Trophoblast cell (in vitro differentiated cells and primary cell): ENCODE results near the gene C1QA.
A peak's percentile ranks its signal among the peaks of the same experiment; 100 is the strongest.

Experiments used
- DNase-seq, 2 donors: peaks; one replicate each; pipeline ENCODE4 v3.0.0-alpha.2; 2016
- H2AFZ ChIP-seq: 2 replicates; pipeline ENCODE4 v1.6.1; 2013; ENCODE audit warnings: low read length, moderate library complexity, mild to moderate bottlenecking; ENCODE audit not compliant: insufficient read depth, poor library complexity
- H2AK5ac ChIP-seq: 2 replicates; pipeline ENCODE4 v1.6.1; 2013; ENCODE audit warnings: mild to moderate bottlenecking, low read length
- H2BK120ac ChIP-seq: 2 replicates; pipeline ENCODE4 v1.6.1; 2013; ENCODE audit warnings: low read length, mild to moderate bottlenecking, moderate library complexity; ENCODE audit not compliant: insufficient read depth, poor library complexity
- H2BK12ac ChIP-seq: 2 replicates; pipeline ENCODE4 v1.6.1; 2013; ENCODE audit warnings: mild to moderate bottlenecking, low read length, moderate library complexity
- H2BK5ac ChIP-seq: 2 replicates; pipeline ENCODE4 v1.6.1; 2013; ENCODE audit warnings: low read length, low read depth, moderate library complexity, mild to moderate bottlenecking; ENCODE audit not compliant: poor library complexity
- H3K14ac ChIP-seq: 2 replicates; pipeline ENCODE4 v1.6.1; 2013; ENCODE audit warnings: mild to moderate bottlenecking, low read length
- H3K18ac ChIP-seq: 2 replicates; pipeline ENCODE4 v1.6.1; 2013; ENCODE audit warnings: mild to moderate bottlenecking, low read length
- H3K23ac ChIP-seq: 2 replicates; pipeline ENCODE4 v1.6.1; 2013; ENCODE audit warnings: low read length
- H3K27ac ChIP-seq: 2 replicates; pipeline ENCODE4 v1.5.1; 2013; ENCODE audit warnings: low read depth, mild to moderate bottlenecking, inconsistent platforms, low read length, moderate library complexity
- H3K27me3 ChIP-seq: 2 replicates; pipeline ENCODE4 v1.6.1; 2013; ENCODE audit warnings: inconsistent platforms, mild to moderate bottlenecking, low read length, moderate library complexity; ENCODE audit not compliant: insufficient read depth
- H3K36me3 ChIP-seq, 2 experiments: 1 replicate in 1 of 2; 2 replicates in 1 of 2; pipeline ENCODE4 v1.6.1; 2013; ENCODE audit warnings: low read length in 2 of 2, mild to moderate bottlenecking in 2 of 2, moderate library complexity in 1 of 2; ENCODE audit not compliant: insufficient read depth in 2 of 2, control insufficient read depth in 1 of 2
- H3K4ac ChIP-seq: 2 replicates; pipeline ENCODE4 v1.6.1; 2013; ENCODE audit warnings: low read depth, mild to moderate bottlenecking, low read length, moderate library complexity
- H3K4me1 ChIP-seq, 2 experiments: 1 replicate in 1 of 2; 2 replicates in 1 of 2; pipeline ENCODE4 v1.6.1; 2013; ENCODE audit warnings: low read length in 2 of 2, mild to moderate bottlenecking in 2 of 2, moderate library complexity in 1 of 2; ENCODE audit not compliant: insufficient read depth in 2 of 2, control insufficient read depth in 1 of 2
- H3K4me2 ChIP-seq: 2 replicates; pipeline ENCODE4 v1.6.1; 2013; ENCODE audit warnings: inconsistent platforms, mild to moderate bottlenecking, low read length, moderate library complexity
- H3K4me3 ChIP-seq: 2 replicates; pipeline ENCODE4 v1.5.1; 2013; ENCODE audit warnings: mild to moderate bottlenecking, low read depth, low read length, inconsistent platforms
- H3K79me1 ChIP-seq: one replicate; pipeline ENCODE4 v1.6.1; 2013; ENCODE audit warnings: low read length
- H3K79me2 ChIP-seq: 2 replicates; pipeline ENCODE4 v1.6.1; 2013; ENCODE audit warnings: low read length, mild to moderate bottlenecking; ENCODE audit not compliant: control insufficient read depth, insufficient read depth, poor library complexity
- H3K9ac ChIP-seq: 2 replicates; pipeline ENCODE4 v1.6.1; 2013; ENCODE audit warnings: mild to moderate bottlenecking, low read length
- H3K9me3 ChIP-seq: 2 replicates; pipeline ENCODE4 v1.6.1; 2013; ENCODE audit warnings: low read depth, mild to moderate bottlenecking, control low read depth, inconsistent platforms, low read length; ENCODE audit not compliant: insufficient read depth
- H4K12ac ChIP-seq: 2 replicates; pipeline ENCODE4 v1.6.1; 2013; ENCODE audit warnings: low read depth, mild to moderate bottlenecking, low read length, moderate library complexity
- H4K8ac ChIP-seq: 2 replicates; pipeline ENCODE4 v1.6.1; 2013; ENCODE audit warnings: low read depth, mild to moderate bottlenecking, low read length, moderate library complexity
- H4K91ac ChIP-seq: one replicate; pipeline ENCODE4 v1.6.1; 2013; ENCODE audit warnings: low read depth, mild to moderate bottlenecking, low read length, moderate library complexity
- WGBS: extraction: QIAGEN DNeasy Blood & Tissue Kit; methylation state at CpG from one replicate; pipeline ENCODE4 v1.1.7; 2013; ENCODE audit warnings: missing lambda C conversion rate; ENCODE audit not compliant: insufficient read length, insufficient coverage; ENCODE audit errors: extremely low coverage; 5-methylcytosine and 5-hydroxymethylcytosine counted together

Gene C1QA

DNA sequence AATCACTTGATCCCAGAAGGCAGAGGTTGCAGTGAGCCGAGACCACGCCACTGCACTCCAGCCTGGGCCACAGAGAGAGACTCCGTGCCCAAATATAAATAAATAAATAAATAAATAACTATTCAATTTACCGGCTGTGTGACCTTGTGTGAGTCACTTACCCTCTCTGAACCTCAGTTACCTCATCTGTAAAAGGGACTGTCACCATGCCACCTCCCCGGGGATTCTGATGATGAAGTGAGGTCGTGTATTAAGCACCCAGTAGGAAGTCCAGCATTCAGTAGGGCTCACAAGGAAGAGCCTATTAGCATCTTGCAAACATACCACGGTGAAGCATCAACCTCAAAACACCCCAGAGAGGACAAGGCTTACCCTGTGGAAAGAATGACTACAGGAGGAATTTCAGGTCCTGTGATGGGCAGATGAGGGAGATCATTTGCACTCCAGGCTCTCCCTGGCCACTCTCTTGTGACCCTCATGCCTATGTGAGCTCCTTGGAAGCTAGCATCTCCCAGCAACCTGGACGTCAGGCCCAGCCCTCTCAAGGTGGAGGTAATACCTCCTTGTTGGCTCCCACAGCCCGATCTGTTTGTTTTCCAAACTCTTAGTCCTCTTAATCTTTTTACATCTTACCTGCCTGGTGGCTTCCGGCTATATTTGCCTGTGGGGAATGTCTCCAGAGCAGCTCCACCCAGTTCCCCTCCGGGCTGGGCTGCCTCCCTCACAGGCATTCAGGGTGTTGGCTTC is 7.6 kb upstream of the C1QA start:
- Histone ChIP-seq H3K79me2 (no peaks in the 10 kb centered on the region), H2AFZ (no peak overlapping the region), H4K8ac (no peak overlapping the region), H3K23ac (no peak overlapping the region), H3K9me3 (no peaks in the 10 kb centered on the region), H2BK120ac (no peak overlapping the region), H3K27me3 (no peaks in the 10 kb centered on the region), H3K27ac (no peak overlapping the region), H3K4ac (no peak overlapping the region), H3K79me1 (no peaks in the 10 kb centered on the region), H3K14ac (no peak overlapping the region), H3K18ac (no peak overlapping the region), H3K4me3 (no peak overlapping the region), H2BK5ac (no peak overlapping the region), H2AK5ac (no peak overlapping the region), H4K12ac (no peak overlapping the region), H3K36me3 (no peaks in the 10 kb centered on the region), H3K4me1 (no peaks in the 10 kb centered on the region), H3K9ac (no peak overlapping the region), H4K91ac (no peak overlapping the region), H2BK12ac (no peak overlapping the region), H3K4me2 (no peak overlapping the region)
- DNase-seq = peak; percentile 19 to 59
- no CpG with 5 or more reads among the region's 11 CpGs for WGBS

DNA sequence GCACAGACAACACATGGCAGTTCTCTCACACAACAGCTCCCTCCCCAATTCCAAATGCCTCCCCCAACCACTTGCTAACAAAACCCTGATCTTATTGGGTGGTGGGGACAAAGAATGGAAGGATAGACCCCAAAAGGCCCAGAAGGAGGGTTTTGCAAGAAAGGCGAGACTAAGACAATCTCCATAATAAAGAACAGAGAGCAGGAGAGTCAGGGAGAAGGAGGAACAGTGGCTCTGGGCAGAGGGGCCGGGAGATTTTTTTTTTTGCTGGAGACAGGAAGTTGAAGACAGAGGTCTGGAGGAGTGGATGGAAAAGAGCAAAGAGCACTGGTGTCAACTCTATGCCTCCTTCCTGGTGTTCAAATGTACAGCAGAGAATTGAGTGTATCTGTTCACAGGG is 6.5 kb upstream of the C1QA start:
- no peaks in the 10 kb centered on the region for H3K36me3 ChIP-seq
- no CpG with 5 or more reads among the region's 2 CpGs for WGBS
- H2AK5ac ChIP-seq = no peak overlapping the region
- DNase-seq = no peak
- H3K79me1 ChIP-seq = no peaks in the 10 kb centered on the region
- no peak overlapping the region for H3K23ac ChIP-seq
- no peak overlapping the region for H2BK12ac ChIP-seq
- no peak overlapping the region for H2AFZ ChIP-seq
- H3K27me3 ChIP-seq = no peaks in the 10 kb centered on the region
- H3K9ac ChIP-seq = no peak overlapping the region
- H3K4ac ChIP-seq = no peak overlapping the region
- H4K12ac ChIP-seq = no peak overlapping the region
- no peak overlapping the region for H3K4me2 ChIP-seq
- H3K4me1 ChIP-seq = no peaks in the 10 kb centered on the region
- H3K9me3 ChIP-seq = peaks cover 1% of the 10 kb centered on the region
- H3K4me3 ChIP-seq = no peak overlapping the region
- no peak overlapping the region for H3K27ac ChIP-seq
- no peak overlapping the region for H2BK5ac ChIP-seq
- no peaks in the 10 kb centered on the region for H3K79me2 ChIP-seq
- no peak overlapping the region for H2BK120ac ChIP-seq
- no peak overlapping the region for H3K18ac ChIP-seq
- no peak overlapping the region for H4K91ac ChIP-seq
- H3K14ac ChIP-seq = no peak overlapping the region
- H4K8ac ChIP-seq = no peak overlapping the region

DNA sequence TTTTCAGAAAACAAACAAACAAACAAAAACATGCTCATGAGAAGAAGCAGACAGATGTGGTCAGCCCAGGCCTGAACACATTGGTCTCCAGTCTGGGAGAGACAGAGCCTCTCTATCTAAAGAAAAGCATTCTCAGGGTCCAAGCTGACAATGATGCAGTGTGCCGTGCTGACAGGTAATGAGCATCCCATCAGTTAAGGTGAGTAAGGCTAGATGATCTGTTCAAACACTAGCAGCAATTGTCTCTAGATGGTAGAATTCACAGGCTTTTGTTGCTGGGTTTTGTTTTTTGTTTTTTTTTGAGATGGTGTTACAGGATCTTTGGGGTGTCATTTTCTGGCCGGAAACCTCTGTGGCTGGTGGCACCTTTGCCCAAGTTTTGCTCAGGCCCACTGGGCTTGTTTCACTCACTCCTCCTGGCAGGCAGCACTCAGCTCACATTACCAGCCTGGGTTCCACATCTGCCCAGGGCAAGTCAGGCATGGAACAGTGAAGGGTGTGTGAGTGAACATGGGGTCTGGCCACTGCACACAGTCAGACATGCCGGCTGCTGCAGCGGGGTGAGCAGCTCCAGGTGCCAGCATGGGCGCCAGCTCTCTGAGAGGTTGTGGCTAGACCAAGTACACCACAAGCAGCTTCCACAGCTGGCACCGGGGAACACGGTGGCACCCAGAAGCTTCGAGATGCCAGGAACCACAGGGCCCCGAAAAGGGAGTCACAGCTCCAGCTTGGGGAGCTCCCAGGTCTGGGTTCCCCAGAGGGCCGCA is 2.5 kb upstream of the C1QA start:
- H3K9me3 ChIP-seq = peaks cover 7% of the 10 kb centered on the region
- H3K14ac ChIP-seq = no peak overlapping the region
- H3K18ac ChIP-seq = no peak overlapping the region
- H3K27ac ChIP-seq = no peak overlapping the region
- no peaks in the 10 kb centered on the region for H3K36me3 ChIP-seq
- no peak overlapping the region for H3K4me3 ChIP-seq
- H2AFZ ChIP-seq = no peak overlapping the region
- H3K79me1 ChIP-seq = no peaks in the 10 kb centered on the region
- H2BK5ac ChIP-seq = no peak overlapping the region
- H3K4me2 ChIP-seq = no peak overlapping the region
- H3K23ac ChIP-seq = no peak overlapping the region
- no peak overlapping the region for H2BK12ac ChIP-seq
- H4K91ac ChIP-seq = no peak overlapping the region
- no peak overlapping the region for H4K12ac ChIP-seq
- no peak overlapping the region for H2BK120ac ChIP-seq
- H3K4ac ChIP-seq = no peak overlapping the region
- no CpG with 5 or more reads among the region's 10 CpGs for WGBS
- no peak overlapping the region for H2AK5ac ChIP-seq
- H4K8ac ChIP-seq = no peak overlapping the region
- H3K27me3 ChIP-seq = no peaks in the 10 kb centered on the region
- H3K9ac ChIP-seq = no peak overlapping the region
- no peaks in the 10 kb centered on the region for H3K79me2 ChIP-seq
- no peak for DNase-seq
- H3K4me1 ChIP-seq = no peaks in the 10 kb centered on the region

DNA sequence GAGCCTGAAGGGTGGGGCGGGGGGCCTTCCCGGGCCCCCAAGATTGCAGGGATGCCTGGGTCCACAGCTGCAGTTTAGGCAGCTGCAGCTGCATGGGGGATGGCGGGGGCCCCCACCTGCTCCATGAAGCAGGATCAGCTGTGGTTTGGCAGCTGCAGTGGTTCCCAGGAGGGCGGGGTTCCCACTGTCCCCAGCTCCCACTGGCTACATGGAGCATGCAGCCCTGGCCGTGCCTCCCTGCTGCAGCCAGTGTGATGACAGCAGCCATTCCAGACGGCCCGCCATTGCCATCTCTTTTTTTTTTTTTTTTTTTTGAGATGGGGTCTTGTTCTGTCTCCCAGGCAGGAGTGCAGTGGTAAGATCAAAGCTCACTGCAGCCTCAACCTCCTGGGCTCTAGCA is 992 bp upstream of the C1QA start:
- Histone ChIP-seq H2BK120ac (no peak overlapping the region), H2AK5ac (no peak overlapping the region), H2AFZ (no peak overlapping the region), H3K79me2 (no peaks in the 10 kb centered on the region), H2BK5ac (no peak overlapping the region), H3K18ac (no peak overlapping the region), H3K27ac (no peak overlapping the region), H3K4ac (no peak overlapping the region), H3K36me3 (no peaks in the 10 kb centered on the region), H3K4me2 (no peak overlapping the region), H3K23ac (no peak overlapping the region), H4K8ac (no peak overlapping the region), H3K9ac (no peak overlapping the region), H3K27me3 (no peaks in the 10 kb centered on the region), H3K9me3 (peaks cover 9% of the 10 kb centered on the region), H3K4me3 (no peak overlapping the region), H3K79me1 (no peaks in the 10 kb centered on the region), H4K91ac (no peak overlapping the region), H3K14ac (no peak overlapping the region), H4K12ac (no peak overlapping the region), H2BK12ac (no peak overlapping the region), H3K4me1 (no peaks in the 10 kb centered on the region)
- no peak for DNase-seq
- WGBS = no CpG with 5 or more reads among the region's 7 CpGs
